Measurements from ENCODE around the gene COX4I2.

COX4I2 gene

DNA sequence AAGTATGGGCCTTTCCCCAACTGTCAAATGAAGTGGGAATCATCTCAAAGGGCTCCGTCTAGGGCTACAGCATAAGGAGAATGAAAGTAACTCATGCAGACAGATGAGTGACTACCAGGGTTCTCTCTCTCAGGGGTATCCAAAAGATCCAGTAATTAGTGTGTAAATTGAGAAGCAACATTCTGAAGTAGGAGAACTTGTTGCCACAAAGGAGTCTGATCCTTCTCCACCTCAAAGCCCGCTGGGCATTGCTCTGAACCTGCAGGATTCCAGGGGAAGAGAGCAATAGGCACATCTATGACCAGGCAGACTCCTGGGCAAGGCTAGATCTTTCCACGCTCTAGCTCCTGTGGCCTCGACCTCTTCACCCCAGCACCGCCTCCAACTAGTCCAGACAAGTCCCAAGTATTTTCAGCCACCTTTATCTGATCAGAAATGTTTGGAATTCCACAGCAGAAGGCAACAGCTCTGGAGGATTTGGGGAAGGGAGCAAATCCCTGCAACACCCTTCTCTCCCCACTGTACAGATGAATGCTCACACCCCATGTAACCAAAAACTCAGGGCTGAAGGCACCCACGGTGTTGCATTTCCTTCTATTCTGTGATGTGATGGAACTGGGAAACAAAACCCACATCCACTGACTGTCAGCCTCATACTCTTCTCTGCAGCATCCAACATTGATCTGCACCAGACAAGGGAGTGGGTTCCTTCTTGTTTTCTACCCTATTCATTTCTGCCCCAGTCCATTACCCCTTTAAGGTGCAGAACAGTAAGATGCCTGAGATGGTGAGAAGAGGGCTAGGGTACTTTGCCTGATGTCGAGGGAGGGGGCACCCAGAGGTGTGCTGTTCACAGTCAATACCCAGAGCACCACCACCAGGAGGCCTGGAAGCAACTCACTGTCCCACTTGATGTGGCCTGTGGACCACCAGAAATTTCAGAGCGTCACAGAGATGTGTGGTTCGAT is 41.0 kb downstream of the COX4I2 start:
- no peak for DNase-seq

DNA sequence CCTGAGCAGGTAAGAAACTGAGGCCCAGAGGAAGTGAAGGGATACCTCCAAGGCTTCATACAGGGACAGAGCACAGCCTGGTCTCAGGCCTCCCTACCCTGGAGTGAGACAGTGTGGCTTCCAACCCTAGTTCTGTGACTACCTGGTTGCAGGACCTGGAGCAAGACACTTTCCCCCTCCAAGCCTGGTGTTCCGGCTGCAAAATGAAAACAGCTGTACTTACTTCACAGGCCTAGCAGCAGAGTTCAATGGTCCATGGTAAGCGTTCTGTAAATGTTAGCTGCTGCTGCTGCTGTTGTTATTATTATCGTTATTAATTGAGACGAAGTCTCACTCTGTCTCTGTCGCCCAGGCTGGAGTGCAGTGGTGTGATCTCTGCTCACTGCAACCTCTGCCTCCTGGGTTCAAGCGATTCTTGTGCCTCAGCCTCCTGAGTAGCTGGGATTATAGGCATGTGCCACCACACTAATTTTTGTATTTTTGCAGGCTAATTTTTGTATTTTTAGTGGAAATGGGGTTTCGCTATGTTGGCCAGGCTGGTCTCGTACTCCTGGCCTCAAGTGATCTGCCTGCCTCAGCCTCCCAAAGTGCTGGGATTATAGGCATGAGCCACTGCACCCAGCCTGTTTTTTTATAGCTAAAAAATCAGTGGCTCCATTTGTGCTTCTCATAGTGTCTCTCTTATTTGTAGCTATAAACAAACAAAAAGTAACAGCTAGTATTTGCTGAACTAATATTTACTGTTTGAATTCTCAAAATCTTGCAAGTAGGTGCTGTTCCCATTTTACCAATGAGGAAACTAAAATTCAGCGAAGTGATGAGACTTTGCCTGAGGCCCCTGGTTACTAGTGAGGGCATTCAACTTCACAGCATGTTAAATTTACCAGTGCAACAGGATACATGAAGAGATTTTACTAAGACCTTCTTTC is 41.9 kb downstream of the COX4I2 start:
- DNase-seq = no peak

DNA sequence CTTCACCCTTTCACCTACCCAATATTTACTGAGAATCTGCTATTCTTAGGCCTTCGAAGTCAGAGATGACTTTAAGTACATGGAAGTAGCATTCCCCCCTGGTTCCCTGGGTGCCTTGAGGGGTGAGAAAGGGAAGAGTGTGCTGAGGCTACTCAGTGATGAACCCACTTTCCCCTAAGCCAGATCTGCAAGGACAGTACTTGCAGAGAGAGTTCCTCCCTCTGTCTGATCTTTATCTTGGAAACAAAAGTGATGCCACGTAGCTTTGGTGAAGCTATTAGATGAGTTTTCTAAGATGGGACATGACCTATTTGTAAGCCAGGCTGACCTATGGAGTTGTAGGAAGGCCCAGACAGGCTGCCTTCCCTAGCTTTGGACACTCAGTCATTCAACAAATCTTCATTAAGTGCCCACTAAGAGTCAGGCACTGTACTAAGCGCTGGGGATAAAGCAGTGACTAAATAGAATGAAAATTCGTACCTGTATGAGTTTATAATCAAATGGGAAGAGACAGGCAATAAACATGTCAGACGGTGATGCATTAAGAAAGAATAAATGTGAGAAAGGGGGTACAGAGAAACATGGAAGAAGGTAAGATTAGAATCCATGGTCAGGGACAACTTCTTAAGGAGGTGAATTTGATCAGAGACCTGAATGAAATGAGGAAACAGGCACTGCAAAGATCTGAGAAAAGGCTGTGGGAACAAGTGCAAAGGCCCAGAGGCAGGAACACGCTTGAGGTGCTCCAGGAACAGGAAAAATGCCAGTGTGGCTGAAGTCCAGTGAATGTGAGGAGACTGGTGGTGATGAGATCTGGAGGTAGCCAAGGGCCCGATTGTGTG is 42.8 kb downstream of the COX4I2 start:
- DNase-seq = no peak

DNA sequence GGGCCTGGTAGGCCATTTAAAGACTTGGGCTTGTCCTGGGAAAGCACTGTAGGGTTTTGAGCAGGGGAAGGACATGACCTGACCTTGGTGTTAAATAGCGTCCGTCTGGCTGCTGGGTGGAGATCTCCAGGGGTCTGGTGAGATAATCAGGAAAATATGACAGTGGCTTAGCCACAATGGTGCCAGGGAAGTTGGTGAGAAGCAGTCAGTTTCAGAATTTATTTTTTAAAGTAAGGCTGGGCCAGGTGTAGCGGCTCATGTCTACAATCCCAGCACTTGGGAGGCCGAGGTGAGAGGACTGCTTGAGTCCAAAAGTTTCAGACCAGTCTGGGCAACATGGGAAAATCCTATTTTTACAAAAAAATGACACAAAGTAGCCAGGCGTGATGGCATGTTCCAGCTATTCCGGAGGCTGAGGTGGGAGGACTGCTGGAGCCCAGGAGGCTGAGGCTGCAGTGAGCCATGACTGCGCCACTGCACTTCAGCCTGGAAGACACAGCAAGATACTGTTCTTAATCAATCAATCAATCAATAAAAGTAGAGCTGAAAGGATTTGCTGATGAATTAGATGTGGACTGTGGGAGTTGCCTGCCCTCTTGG is 43.5 kb downstream of the COX4I2 start:
- DNase-seq = no peak

DNA sequence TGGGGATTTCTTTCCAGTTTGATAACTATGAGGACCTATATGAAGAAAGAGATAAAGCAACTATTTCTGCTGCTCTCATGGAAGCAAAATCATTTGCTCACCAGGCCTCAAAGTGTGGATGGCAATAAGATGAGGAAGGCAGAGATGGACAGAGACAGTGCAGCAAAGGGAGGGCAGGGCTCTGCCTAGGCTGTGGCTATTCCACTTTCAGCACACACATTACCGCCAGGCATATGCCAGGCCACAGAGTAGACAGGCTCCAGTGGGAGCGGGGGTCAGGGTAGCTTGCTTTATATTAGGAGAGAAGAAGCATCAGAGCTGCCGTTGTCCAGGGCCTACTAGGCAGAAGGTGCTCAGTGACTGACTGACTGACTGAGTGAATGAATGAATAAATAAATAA is 44.1 kb downstream of the COX4I2 start:
- no peak for DNase-seq

DNA sequence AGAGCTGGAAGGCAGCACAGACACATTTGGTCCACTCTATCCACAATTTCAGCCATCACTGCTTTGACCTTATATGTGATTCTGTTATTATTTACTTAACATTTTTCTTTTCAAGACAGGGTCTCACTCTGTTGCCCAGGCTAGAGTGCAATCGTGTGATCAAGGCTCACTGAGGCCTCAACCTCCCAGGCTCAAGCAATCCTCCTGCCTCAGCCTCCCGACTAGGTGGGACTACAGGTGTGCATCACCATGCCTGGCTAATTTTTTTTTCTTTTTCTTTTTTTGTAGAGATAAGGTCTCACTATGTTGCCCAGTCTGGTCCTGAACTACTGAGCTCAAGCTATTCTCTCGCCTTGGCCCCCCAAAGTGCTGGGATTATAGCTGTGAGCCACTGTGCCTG is 44.6 kb downstream of the COX4I2 start:
- no peak for DNase-seq

DNA sequence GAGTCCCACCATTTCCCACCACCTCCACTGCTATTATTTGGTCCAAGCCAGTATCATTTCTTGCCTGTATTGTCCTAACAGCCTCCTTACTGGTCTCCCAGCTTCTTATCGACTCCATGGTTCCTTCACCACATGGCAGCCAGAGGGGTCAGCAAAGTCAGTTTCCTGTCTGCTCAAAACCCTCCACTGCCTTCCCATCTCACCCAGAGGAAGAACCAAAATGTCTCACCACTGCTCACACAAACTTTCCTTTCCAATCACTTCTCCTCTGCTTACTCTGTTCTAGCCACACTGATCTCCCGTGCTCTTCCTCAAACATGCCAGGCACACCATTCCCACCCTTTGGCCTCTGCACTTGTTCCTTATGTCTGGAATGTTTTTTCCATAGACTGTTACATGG is 45.2 kb downstream of the COX4I2 start:
- DNase-seq = no peak

DNA sequence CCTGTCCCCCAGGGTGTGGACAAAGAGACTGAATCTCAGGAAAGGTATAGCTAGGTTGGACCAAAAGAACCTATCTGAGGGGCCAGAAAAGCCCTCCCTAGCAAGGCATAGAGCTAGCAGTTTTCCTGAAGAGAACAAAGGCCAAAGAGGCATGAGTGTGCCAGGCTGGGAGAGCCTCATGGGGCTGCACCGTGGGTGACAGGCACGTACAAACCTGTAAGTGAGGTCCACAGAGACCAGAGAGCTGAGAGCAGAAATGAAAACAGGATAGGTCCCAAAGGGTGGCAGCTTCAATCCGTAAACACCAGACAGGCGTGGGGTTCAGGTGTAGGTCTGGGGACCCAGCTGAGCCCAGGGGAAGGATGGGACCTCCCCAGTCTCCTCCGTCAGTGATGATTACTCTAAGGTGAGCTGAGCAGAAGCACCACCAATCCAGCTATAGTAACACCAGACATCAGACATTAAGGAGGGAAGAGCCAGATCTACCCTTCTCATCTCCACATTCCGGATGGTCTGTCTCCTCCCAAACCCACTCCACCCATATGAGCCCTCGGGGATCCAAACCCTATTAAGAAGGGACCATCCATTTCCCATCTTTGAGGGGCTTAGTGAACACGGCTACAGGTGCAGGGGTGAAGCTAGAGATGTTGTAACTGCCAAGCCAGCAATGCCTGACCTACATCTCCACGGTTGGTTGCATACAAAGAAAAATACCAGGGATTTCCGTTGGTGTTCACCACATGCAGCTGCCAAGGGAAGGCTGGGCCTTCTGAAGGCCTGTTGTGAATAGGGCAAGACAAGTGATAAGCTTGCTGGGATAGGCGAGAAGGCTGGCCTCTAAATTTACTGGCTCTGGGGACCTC is 46.7 kb downstream of the COX4I2 start:
- no peak for DNase-seq

DNA sequence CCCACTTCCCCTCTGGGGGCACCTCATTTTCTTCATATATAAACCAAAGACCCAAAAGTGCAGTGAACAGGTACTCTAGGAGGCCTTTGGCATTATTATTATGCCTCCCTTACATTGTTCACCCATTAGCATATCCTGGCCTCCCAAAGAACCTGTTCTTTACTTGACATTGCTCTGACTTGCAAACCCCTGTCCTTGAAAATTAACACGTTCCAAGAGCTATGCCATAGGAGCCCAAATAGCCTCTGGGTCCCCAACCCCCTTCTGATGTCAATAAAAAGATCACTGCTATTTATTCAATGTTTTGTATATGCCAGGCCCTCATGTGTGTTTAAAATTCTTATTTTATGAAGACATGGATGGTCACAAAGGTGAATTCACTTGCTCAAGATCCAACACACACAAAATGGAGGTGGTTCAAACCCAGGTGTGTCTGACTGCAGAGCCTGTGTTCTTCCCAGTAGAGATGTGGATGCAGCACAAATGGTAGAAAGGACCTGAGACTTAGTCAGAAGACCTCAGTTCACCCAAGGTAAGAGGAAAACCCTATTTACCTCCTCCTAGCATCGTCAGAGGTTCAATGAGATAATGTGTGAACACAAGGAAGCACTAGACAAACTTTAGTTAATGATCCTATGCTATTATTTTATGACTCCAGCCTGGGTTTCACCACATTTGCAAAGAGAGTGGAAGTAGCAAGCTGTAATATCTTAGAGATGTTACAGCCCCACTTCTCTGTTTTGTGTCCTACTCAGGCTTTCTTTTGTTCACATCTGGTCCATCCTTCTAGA is 48.3 kb downstream of the COX4I2 start:
- no peak for DNase-seq

DNA sequence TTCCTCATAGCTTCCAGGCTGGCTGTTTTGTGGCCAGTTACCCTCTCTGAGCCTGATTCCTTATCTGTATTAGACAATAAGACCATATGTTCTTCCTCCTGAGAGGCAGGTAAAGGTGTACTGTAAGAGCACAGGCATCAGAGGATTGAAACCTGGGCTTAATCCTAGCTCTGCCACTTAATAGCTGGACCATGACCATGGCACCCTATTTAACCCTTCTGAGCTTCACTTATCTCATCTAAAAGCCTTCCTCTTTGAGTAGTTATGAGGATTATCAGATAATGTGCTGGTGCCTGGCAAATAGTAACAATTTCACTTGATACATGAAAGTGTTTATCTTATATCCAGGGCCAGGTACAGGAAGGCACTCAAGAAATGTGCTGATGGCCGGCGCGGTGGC is 50.1 kb downstream of the COX4I2 start:
- no peak for DNase-seq

DNA sequence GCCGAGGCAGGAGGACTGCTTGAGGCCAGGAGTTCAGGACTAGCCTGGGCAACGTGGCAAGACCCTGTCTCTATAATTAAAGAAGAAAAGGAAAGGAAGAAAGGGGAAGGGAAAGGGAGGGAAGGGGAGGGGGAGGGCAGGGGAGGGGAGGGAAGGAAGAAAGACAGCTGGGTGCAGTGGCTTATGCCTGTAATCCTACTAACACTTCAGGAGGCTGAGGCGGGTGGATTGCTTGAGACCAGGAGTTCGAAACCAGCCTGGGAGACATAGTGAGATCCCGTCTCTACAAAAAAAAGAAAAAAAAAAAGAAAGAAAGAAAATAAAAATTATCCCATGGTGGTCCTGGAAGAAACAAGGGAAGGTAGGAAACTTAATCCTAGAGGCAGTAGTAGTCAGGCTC is 51.4 kb downstream of the COX4I2 start:
- no peak for DNase-seq

DNA sequence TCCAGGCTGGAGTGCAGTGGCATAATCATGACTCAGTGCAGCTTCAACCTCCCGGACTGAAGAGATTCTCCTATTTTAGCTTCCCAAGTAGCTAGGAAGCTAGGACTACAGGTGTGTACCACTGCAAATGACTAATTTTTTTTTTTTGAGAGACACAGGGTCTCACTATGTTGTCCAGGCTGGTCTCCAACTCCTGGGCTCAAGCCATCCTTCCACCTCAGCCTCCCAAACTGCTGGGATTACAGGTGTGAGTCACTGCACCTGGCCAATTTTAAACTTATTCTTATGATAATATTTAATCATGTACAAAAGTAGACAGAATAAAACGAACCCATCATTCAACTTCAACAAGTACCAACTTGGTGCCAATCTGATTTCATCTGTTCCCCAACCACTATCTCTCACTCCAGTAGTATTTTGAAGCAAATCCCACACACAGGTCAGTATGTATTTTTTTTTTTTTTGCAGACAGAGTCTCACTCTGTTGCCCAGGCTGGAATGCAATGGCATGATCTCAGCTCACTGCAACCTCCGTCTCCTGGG is 52.5 kb downstream of the COX4I2 start:
- DNase-seq = no peak

DNA sequence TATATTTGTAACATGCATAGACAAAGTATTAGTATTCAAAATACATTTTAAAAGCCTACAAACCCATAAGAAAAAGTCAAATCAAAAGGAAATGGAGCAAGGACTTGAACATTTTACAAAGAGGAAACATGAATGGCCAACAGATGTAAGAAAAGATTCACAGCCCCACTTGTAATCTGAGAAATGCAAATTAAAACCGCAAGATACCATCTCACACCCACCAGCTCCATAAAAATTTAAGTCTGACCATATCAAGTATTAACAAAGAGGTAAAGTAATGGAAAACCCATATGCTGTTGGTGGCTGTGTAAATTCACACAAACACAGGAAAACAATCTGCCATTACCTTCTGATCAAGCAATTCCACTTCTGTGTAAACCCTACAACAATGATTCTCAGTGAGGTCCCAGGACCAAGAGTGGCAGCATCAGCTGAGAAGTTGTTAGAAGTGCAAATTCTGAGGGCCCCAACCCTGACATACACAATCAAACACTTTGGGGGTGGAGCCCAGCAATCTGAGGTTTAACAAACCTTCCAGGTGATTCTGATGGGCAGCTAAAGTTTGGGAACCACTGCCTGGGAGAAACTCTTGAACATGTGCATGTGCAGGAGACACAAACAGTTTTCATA is 54.0 kb downstream of the COX4I2 start:
- no peak for DNase-seq

DNA sequence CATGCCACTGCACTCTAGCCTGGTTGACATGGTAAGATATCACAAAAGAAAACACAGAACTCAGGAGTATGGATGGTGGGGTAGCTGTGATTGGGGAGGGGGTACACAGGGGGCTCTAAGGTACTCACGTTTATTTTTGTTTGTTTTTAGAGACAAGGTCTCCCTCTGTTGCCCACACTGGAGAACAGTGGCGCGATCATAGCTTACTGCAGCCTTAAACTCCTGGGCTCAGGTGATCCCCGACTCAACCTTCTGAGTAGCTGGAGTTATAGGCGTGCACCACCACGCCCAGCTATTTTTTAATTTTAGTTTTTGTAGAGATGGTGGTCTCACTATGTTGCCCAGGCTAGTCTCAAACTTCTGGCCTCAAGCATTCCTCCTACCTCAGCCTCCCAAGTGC is 55.7 kb downstream of the COX4I2 start:
- DNase-seq = no peak

DNA sequence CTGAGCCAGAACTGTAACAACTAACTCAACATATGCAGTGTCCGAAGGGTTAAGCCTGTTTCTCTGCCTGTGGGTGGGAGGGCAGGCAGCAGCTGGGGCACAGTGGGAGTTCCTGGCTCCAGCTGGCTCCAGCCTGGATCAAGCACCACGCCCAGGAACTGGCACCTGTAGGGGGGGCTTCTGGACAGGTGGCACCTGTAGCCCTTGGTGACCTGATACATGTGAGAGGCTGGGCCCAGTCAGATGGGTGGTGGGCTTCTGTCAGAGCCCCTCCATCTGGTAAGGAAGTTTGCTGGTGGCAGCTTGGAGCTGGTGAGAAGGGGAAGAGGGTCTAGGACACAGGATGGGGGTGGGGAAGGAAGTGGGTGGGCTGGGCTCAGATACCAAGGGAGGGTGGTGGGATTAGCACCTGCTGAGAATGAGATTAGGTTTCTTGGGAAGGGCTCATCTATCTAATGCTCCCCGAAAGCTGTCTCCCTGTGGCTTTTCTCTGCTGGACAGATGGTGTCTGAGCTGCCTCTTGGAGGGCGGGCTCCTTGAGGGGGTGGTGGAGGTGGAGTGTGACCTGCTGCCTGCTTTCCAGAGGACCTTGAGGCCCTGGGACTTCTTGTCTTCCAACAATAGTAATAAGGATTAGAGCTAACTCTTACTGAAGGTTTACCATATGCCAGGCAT is 56.4 kb downstream of the COX4I2 start:
- no peak for DNase-seq

Measured in amniotic stem cell (primary cell).